Measurements from ENCODE around the gene KLF4. TPM values are rescaled to one million over a fixed set of nuclear protein-coding genes. Genes with fewer than 3 reads are reported as not detected.

KLF4 gene
- polyA plus RNA-seq, 4 donors = 7.9 to 11.0 (median 8.8) TPM

GRCh38 chr9:107488375-107489143 lies 1.0 kb downstream of the KLF4 start:
- DNase-seq (ENCODE audit: low read depth in 4 of 4, low spot score in 3 of 4) = no peak

- peak in 1 of 4 donors; percentile 54 for DNase-seq (ENCODE audit: low read depth in 4 of 4, low spot score in 3 of 4)
These were observed 1.8 kb downstream of the KLF4 start for GRCh38 chr9:107487521-107488374.

GRCh38 chr9:107486674-107487520 lies 2.7 kb downstream of the KLF4 start:
- DNase-seq (ENCODE audit: low read depth in 4 of 4, low spot score in 3 of 4) = no peak

- no peak for DNase-seq (ENCODE audit: low read depth in 4 of 4, low spot score in 3 of 4)
These were observed 4.0 kb downstream of the KLF4 start for GRCh38 chr9:107485458-107486043.

GRCh38 chr9:107484117-107484723 lies 5.3 kb downstream of the KLF4 start:
- DNase-seq (ENCODE audit: low read depth in 4 of 4, low spot score in 3 of 4) = no peak

GRCh38 chr9:107483666-107484065 lies 5.9 kb downstream of the KLF4 start:
- DNase-seq (ENCODE audit: low read depth in 4 of 4, low spot score in 3 of 4) = no peak

- no peak for DNase-seq (ENCODE audit: low read depth in 4 of 4, low spot score in 3 of 4)
These were observed 8.5 kb downstream of the KLF4 start for GRCh38 chr9:107481035-107481434.

- DNase-seq (ENCODE audit: low read depth in 4 of 4, low spot score in 3 of 4) = no peak
These were observed 9.2 kb downstream of the KLF4 start for GRCh38 chr9:107480386-107480789.

- no peak for DNase-seq (ENCODE audit: low read depth in 4 of 4, low spot score in 3 of 4)
These were observed 10.8 kb downstream of the KLF4 start for GRCh38 chr9:107478805-107479204.

- no peak for DNase-seq (ENCODE audit: low read depth in 4 of 4, low spot score in 3 of 4)
These were observed 15.4 kb downstream of the KLF4 start for GRCh38 chr9:107474124-107474523.

GRCh38 chr9:107472581-107473340 lies 16.8 kb downstream of the KLF4 start:
- no peak for DNase-seq (ENCODE audit: low read depth in 4 of 4, low spot score in 3 of 4)

- no peak for DNase-seq (ENCODE audit: low read depth in 4 of 4, low spot score in 3 of 4)
These were observed 18.0 kb downstream of the KLF4 start for GRCh38 chr9:107471552-107471951.

- no peak for DNase-seq (ENCODE audit: low read depth in 4 of 4, low spot score in 3 of 4)
These were observed 22.2 kb downstream of the KLF4 start for GRCh38 chr9:107467416-107467815.

GRCh38 chr9:107466826-107467225 lies 22.7 kb downstream of the KLF4 start:
- no peak for DNase-seq (ENCODE audit: low read depth in 4 of 4, low spot score in 3 of 4)

GRCh38 chr9:107465467-107466451 lies 23.8 kb downstream of the KLF4 start:
- DNase-seq (ENCODE audit: low read depth in 4 of 4, low spot score in 3 of 4) = peak in 2 of 4 donors; percentile 36 to 38

- DNase-seq (ENCODE audit: low read depth in 4 of 4, low spot score in 3 of 4) = no peak
These were observed 25.1 kb downstream of the KLF4 start for GRCh38 chr9:107464516-107464915.

GRCh38 chr9:107462691-107463090 lies 26.9 kb downstream of the KLF4 start:
- DNase-seq (ENCODE audit: low read depth in 4 of 4, low spot score in 3 of 4) = no peak
